Stimulated activated CD8-positive, alpha-beta memory T cell treated with anti-CD3 and anti-CD28 coated beads, Interleukin-7, amount 100 ng/mL, for 24 hours (primary cell): ENCODE measurements around the gene PPP2R5D.
A peak's percentile ranks its signal among the peaks of the same experiment; 100 is the strongest.

Experiments
- DNase-seq: peaks from one replicate; pipeline ENCODE4 v3.0.0-alpha.2; 2020; ENCODE audit warnings: low read depth

Gene PPP2R5D

DNA sequence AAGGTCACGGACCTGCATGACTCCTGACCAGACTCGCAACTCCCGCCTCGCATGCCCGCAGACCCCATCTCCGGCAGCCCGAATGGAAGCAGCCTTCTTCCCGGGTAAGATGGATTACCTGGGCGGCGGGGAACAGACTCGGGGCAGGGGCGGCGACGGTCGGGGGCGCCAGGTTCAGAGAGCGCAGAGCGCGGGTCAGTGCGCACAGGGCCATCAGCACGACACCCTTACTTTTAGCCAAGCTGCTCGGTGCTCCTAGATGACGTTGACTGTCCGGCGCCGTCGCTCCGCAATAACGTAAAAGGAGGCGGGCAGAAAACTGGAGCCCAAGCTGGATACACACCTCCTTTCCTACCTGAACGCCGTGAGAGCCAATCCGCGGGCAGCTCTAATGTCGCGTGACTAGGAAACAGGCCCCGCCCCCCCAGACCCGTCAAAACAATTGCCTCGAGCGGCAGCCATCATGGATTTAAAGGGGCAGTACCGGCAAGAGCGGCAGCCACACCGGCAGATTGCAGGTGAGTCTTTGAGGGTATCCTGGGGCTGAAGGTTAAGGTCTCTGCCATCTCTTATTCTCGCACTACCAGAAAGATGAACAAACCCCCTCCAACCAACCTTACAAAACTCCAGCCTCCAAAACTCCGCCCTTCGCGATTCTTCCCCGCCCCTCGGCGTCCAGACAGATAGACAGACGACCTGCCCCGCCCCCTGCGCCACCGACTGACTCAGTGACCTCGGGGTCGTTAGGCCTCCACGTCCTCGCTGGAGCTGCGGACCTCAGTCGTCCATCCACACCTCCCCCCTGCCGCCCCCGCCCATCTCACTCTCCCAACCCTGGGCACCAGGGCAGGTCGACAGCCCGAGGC lies 75.0 kb downstream of the PPP2R5D start, which contains the start of the genes KLC4 and MRPL2:
KLC4 (plus strand) TSS at position 464 of the 866 bp plus-strand sequence. CDS start 1,705 bp downstream, outside the sequence.
MRPL2 (minus strand) TSS at position 267 of the 866 bp plus-strand sequence; CDS start at position 214, 53 bp downstream.
- peak; percentile 97 for DNase-seq

DNA sequence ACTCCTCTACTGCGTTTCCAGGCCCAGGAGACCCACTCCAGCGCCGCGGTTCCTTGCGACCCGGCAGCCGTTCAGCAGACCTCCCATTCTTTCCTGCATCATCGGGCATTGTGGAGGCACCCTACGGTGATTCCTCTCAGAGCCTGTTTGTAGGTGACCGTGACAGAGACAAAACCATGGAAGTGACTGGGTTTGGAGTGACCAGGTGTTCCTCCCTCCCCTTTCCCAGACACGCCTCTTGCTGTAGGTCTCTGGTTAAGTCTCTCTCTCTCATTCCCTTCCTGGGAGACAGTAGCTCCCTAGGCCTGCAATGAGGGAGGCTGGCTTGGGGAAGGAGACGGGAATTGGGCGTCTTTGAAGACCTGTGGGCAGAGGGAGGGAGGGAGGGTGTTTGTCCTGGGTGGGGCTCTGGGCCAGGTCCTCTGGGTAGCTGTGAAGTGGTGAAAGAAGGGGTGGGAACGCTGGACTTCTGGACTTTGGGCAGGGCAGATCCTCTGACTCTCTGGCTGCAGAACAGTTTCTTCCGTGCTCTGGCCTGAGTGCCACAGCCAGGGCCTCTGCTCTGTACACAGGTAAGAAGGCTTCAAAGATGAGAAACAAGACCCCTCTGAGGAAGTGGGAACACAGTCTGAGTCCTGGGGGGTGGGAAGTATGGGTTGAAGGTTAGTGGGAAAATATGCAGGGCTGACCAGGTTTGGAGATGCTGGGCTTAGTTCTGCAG lies 75.8 kb downstream of the PPP2R5D start:
- no peak for DNase-seq

DNA sequence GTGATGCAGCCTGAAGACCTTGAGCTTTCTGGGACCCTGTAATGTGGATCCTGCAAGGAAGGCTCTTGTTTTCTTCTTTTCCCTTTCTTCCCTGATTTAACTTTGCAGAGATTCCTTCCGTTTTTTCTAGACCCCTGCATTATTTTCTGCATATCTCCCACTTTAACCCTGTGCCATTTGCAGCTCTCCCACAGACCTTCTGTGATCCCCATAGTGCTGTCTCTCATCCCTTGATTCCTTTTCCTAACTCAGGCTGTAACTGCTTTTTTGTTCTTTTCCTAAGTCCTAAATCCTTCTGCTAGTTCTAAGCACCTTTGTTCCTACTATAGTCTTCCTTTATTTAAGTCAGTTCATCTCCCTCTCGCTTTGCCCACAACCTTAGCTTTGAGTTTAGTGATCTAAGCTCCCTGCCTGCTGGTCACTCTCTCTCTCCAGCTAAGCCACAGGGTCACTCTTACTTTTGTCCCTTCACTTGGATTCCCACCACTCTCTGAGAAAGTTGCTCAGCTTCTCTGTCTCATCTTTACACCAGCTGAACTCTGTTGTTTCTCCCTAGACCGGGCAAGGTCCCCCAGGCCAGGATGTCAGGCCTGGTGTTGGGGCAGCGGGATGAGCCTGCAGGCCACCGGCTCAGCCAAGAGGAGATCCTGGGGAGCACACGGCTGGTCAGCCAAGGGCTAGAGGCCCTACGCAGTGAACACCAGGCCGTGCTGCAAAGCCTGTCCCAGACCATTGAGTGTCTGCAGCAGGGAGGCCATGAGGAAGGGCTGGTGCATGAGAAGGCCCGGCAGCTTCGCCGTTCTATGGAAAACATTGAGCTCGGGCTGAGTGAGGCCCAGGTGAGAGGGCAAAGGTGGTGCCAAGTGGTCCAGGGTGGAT lies 76.6 kb downstream of the PPP2R5D start:
- DNase-seq = no peak

DNA sequence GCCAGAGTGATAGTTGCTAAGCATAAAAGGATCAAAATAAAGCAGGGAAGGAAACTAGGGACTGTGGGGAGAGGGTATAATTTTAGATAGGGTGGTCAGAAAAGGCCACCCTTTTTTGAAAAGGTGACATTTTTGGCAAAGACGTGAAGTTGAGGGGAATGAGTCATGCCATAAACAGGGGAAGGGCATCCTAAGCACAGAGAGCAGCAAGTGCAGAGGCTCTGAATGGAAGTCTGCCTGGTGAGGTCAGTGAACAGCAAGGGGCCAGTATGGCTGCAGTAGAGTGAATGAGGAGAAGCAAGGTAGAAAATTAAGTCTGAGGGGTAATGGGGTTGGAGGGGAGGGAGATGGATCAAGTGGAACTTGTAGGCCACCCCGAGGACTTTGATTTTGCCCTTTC lies 77.5 kb downstream of the PPP2R5D start:
- no peak for DNase-seq
